Upper lobe of left lung (tissue), 6 donors: ENCODE measurements around the gene FA2H. TPM values are rescaled to one million over a fixed set of nuclear protein-coding genes. Genes with fewer than 3 reads are reported as not detected.
"Not testable (repeated sequence)": the region's sequence is repeated elsewhere in the genome, so short reads cannot be mapped to it uniquely, and the experiment has no call there.

ENCODE experiments used
- ATAC-seq, 2 donors: fragments of 200-7000 bp; cut with Tn5 transposase; one replicate each; pipeline ENCODE4 v1.9.1; 2022; ENCODE audit warnings: mild to moderate bottlenecking in 2 of 2, moderate library complexity in 2 of 2; ENCODE audit not compliant: low FRiP score in 2 of 2
- DNase-seq, 2 donors: peaks; one replicate each; pipeline ENCODE4 v3.0.0-alpha.2; 2019 to 2020
- H3K27ac ChIP-seq, 4 donors: fragments of 200-600 bp; sonication (generic); one replicate each; pipeline ENCODE4 v1.5.1; 2016 to 2019
- H3K27me3 ChIP-seq, 4 donors: fragments of 200-600 bp; sonication (generic); one replicate each; pipeline ENCODE4 v1.5.1; 2017 to 2019
- H3K36me3 ChIP-seq, 4 donors: fragments of 200-600 bp; sonication (generic); one replicate each; pipeline ENCODE4 v1.5.1; 2016 to 2019
- H3K4me1 ChIP-seq, 4 donors: fragments of 200-600 bp; sonication (generic); one replicate each; pipeline ENCODE4 v1.5.1; 2018 to 2019
- H3K4me3 ChIP-seq, 4 donors: fragments of 200-600 bp; sonication (generic); one replicate each; pipeline ENCODE4 v1.5.1; 2017 to 2019; ENCODE audit warnings: mild to moderate bottlenecking in 2 of 4, moderate library complexity in 1 of 4
- H3K9me3 ChIP-seq, 4 donors: fragments of 200-600 bp; sonication (generic); one replicate each; pipeline ENCODE4 v1.5.1; 2018 to 2019
- CTCF ChIP-seq, 6 experiments: fragments of 450-650 bp in 4 of 6; fragments of 200-600 bp in 2 of 6; sonication (generic) in 2 of 6; IDR thresholded peaks; one replicate each; pipeline ENCODE4 v1.5.1; 2016 to 2019; ENCODE audit warnings: antibody characterized with exemption in 6 of 6
- EP300 ChIP-seq, 4 donors: sonication (generic); formaldehyde crosslinking; IDR thresholded peaks; one replicate each; pipeline ENCODE4 v1.5.1; 2017; ENCODE audit warnings: antibody characterized with exemption in 4 of 4, control low read depth in 2 of 4
- POLR2A ChIP-seq, 4 donors: fragments of 450-650 bp; IDR thresholded peaks; one replicate each; pipeline ENCODE4 v1.5.1; 2016 to 2017; ENCODE audit warnings: antibody characterized with exemption in 4 of 4, mild to moderate bottlenecking in 2 of 4
- POLR2AphosphoS5 ChIP-seq, 2 donors: sonication (generic); formaldehyde crosslinking; IDR thresholded peaks; one replicate each; pipeline ENCODE4 v1.5.1; 2017; ENCODE audit warnings: antibody characterized with exemption in 2 of 2
- WGBS, 2 donors: methylation state at CpG; one replicate each; pipeline ENCODE4 v1.1.5; 2017 to 2018; 5-methylcytosine and 5-hydroxymethylcytosine counted together
- total RNA-seq, 6 donors: library from RNA; depleted of rRNA in 4 of 6; stranded (reverse); fragments of >200 nt in 4 of 6; gene quantifications; one replicate each; pipeline versions ENCODE4 v1.1.0 to v1.2.1, GENCODE V29; 2016 to 2021
- donor health status: DM: no; HTN: no; CAD: no; lungs with moderate emphysema.
- donor health status: DM: no; HTN: yes; CAD: no; lungs with severe emphysema.

Gene FA2H
- total RNA-seq, 6 donors from 2014 or later, result 1.4 to 6.8 (median 2.3) TPM

DNA sequence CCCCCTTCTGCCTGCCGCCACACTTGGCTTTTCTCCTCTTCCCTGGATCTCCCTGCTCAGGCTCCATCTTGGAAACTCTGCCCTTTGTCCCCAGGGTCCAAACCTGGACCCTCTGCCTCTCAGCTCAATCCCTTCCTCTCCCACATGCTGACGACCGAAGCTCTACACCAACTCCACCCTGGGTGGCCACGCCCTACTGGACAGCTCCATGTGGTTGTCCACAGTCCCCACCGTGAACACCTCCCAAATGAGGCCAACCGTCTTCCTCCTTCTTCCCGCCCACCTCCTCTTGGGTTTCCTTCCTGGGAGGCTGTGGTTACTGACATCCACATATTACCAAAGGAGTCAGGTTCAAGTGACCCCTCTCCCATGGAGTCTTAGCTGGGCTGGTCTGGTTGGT is 51.4 kb downstream of the FA2H start:
- DNase-seq (no peak), ATAC-seq (no peak)
- Histone ChIP-seq H3K4me1 (no peaks in the 10 kb centered on the region), H3K27ac (no peak overlapping the region), H3K36me3 (no peaks in the 10 kb centered on the region), H3K27me3 (no peaks in the 10 kb centered on the region), H3K9me3 (peaks cover 3 to 11% (median 6%) of the 10 kb centered on the region in 4 donors), H3K4me3 (no peak overlapping the region)
- WGBS, 2 donors, result 64 to 73% methylated on average over 7 of the region's 7 CpGs
- TF ChIP-seq CTCF (IDR thresholded peaks at IDR 0.05), result no peak
- TF ChIP-seq EP300 (IDR thresholded peaks at IDR 0.05), result no peak
- TF ChIP-seq POLR2A (IDR thresholded peaks at IDR 0.05), result no peak
- no peak for TF ChIP-seq POLR2AphosphoS5 (IDR thresholded peaks at IDR 0.05)

- H3K27ac ChIP-seq, H3K4me3 ChIP-seq, ATAC-seq: not testable (repeated sequence)
These were observed 52.5 kb downstream of the FA2H start for GRCh38 chr16:74722156-74722555.

DNA sequence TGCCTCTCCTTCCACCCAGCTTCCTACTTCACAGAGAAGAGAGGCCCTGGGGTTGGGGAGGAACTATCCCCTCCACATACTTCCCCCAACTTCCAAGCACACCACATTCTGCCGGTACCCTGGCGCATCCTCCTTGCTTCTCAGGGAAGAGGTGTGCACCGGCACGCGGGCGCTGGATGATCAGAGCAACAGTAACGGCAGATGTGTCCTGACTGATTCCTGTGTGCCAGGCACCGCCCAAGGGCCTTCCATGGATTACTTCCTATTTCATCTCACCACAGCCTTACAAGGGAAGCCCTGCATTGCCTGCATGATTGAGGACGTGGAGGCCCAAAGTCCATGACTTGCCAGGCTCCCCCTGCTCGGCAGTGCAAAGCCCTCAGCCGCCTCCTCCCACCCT is 52.9 kb downstream of the FA2H start:
- no peak for ATAC-seq
- peaks cover 0 to 3% (median 2%) of the 10 kb centered on the region in 4 donors for H3K9me3 ChIP-seq
- TF ChIP-seq EP300 (IDR thresholded peaks at IDR 0.05) (no peak), POLR2A (IDR thresholded peaks at IDR 0.05) (no peak), POLR2AphosphoS5 (IDR thresholded peaks at IDR 0.05) (no peak), CTCF (IDR thresholded peaks at IDR 0.05) (no peak)
- H3K4me1 ChIP-seq, result no peaks in the 10 kb centered on the region
- no peak for DNase-seq
- 71 to 80% methylated on average over 11 of the region's 11 CpGs for WGBS, 2 donors
- no peaks in the 10 kb centered on the region for H3K27me3 ChIP-seq
- H3K36me3 ChIP-seq, result no peaks in the 10 kb centered on the region
- no peak overlapping the region for H3K27ac ChIP-seq
- H3K4me3 ChIP-seq, result no peak overlapping the region

More at GRCh38 chr16:74722156-74722555, 52.5 kb downstream of the FA2H start:
- H3K4me1 ChIP-seq, H3K9me3 ChIP-seq, DNase-seq, H3K36me3 ChIP-seq, H3K27me3 ChIP-seq: not testable (repeated sequence)
- 86 to 94% methylated on average over 2 of the region's 2 CpGs for WGBS, 2 donors

- DNase-seq (no peak), ATAC-seq (no peak)
- H3K27ac ChIP-seq, result no peak overlapping the region
- H3K9me3 ChIP-seq, result no peaks in the 10 kb centered on the region
- WGBS, 2 donors, result 73 to 82% methylated on average over 5 of the region's 5 CpGs
- no peaks in the 10 kb centered on the region for H3K36me3 ChIP-seq
- no peak overlapping the region for H3K4me3 ChIP-seq
- no peaks in the 10 kb centered on the region for H3K27me3 ChIP-seq
- no peak for TF ChIP-seq CTCF (IDR thresholded peaks at IDR 0.05)
- no peak for TF ChIP-seq POLR2AphosphoS5 (IDR thresholded peaks at IDR 0.05)
- TF ChIP-seq EP300 (IDR thresholded peaks at IDR 0.05), result no peak
- no peak for TF ChIP-seq POLR2A (IDR thresholded peaks at IDR 0.05)
- H3K4me1 ChIP-seq, result no peaks in the 10 kb centered on the region
These were observed 54.0 kb downstream of the FA2H start for GRCh38 chr16:74720579-74720978.

- H3K27ac ChIP-seq, result no peak overlapping the region
- TF ChIP-seq CTCF (IDR thresholded peaks at IDR 0.05) (no peak), POLR2A (IDR thresholded peaks at IDR 0.05) (no peak), EP300 (IDR thresholded peaks at IDR 0.05) (no peak), POLR2AphosphoS5 (IDR thresholded peaks at IDR 0.05) (no peak)
- DNase-seq (peak in 1 of 2 donors; percentile 66), ATAC-seq (no peak)
- no peaks in the 10 kb centered on the region for H3K27me3 ChIP-seq
- WGBS, 2 donors, result 88 to 92% methylated on average over 9 to 26 of the region's 27 CpGs
- H3K4me1 ChIP-seq, result no peaks in the 10 kb centered on the region
- H3K36me3 ChIP-seq, result no peaks in the 10 kb centered on the region
- no peak overlapping the region for H3K4me3 ChIP-seq
- H3K9me3 ChIP-seq, result no peaks in the 10 kb centered on the region
These were observed 55.6 kb downstream of the FA2H start for GRCh38 chr16:74718741-74719610.
